ENCODE measurements around the gene MAD1L1. TPM values are rescaled to one million over a fixed set of nuclear protein-coding genes. Genes with fewer than 3 reads are reported as not detected.

The MAD1L1 gene
- total RNA-seq, 1 experiment from 2014 or later = 50.8 TPM

DNA sequence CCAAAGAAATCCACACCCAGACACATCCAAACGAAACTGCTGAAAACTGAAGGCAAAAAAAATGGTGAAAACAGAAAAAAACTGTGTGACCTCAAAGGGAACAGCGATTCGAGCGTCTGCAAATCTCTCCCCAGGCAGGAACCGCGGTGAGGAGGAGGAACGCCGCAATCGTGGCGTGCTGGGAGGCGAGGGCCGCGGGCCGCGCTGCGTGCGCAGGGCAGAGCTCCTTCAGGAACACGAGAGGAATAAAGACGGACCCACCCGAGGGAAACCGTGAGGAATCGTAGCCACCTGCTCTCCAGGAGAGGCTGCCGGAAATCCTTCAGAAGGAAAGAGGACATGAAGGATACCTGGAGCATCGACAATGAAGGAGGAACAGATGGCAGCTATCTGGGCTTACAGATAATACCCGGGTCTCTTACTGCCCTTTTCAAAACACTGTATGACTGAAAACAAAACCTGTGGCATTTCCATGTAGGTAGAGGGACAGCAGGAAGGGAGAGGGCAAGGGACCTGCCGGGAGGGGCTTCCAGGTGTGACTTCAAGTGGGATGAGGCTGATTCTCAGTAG lies 266.0 kb downstream of the MAD1L1 start:
- H4K20me1 ChIP-seq (ENCODE audit: insufficient read depth) = no peaks in the 10 kb centered on the region
- no peak for DNase-seq
- no peaks in the 10 kb centered on the region for H3K27me3 ChIP-seq (ENCODE audit: insufficient read depth, low read depth)
- H3K9me2 ChIP-seq (ENCODE audit: insufficient read depth) = no peaks in the 10 kb centered on the region
- H3K36me3 ChIP-seq (ENCODE audit: low read depth) = 0 out of 2 replicates have a peak, but pooled peaks cover 6% of the 10 kb centered on the region
- intact Hi-C loops (cut with micrococcal nuclease; ENCODE audit: unreplicated experiment) = no loop called here
- peaks cover 7% of the 10 kb centered on the region; the same call in 1 of the 2 replicates for H3F3A ChIP-seq (ENCODE audit: insufficient read depth, low read depth)
- TF ChIP-seq EZH2 (IDR thresholded peaks at IDR 0.05; ENCODE audit: low read depth) = no peak
- TF ChIP-seq, protein P1, sequence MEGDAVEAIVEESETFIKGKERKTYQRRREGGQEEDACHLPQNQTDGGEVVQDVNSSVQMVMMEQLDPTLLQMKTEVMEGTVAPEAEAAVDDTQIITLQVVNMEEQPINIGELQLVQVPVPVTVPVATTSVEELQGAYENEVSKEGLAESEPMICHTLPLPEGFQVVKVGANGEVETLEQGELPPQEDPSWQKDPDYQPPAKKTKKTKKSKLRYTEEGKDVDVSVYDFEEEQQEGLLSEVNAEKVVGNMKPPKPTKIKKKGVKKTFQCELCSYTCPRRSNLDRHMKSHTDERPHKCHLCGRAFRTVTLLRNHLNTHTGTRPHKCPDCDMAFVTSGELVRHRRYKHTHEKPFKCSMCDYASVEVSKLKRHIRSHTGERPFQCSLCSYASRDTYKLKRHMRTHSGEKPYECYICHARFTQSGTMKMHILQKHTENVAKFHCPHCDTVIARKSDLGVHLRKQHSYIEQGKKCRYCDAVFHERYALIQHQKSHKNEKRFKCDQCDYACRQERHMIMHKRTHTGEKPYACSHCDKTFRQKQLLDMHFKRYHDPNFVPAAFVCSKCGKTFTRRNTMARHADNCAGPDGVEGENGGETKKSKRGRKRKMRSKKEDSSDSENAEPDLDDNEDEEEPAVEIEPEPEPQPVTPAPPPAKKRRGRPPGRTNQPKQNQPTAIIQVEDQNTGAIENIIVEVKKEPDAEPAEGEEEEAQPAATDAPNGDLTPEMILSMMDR (conservative IDR thresholded peaks at IDR 0.05) = no peak
- H3K9me3 ChIP-seq (ENCODE audit: insufficient read depth, low read depth) = 0 out of 2 replicates have a peak, but pooled peaks cover 5% of the 10 kb centered on the region
- BruUV-seq (replicated peaks) = no TSS peak
- H3K4me3 ChIP-seq = no peak overlapping the region
- H3K4me2 ChIP-seq = no peak overlapping the region
- no peaks in the 10 kb centered on the region for H3K4me1 ChIP-seq (replicated peaks; ENCODE audit: insufficient read depth)
- no peak overlapping the region for H3K27ac ChIP-seq
- no peak overlapping the region for H2AFZ ChIP-seq
- ChIA-PET POLR2A (ENCODE audit: unreplicated experiment) (no interaction called here), CTCF (no interaction called here)
- no peaks in the 10 kb centered on the region for H3K79me2 ChIP-seq (ENCODE audit: low read depth)

DNA sequence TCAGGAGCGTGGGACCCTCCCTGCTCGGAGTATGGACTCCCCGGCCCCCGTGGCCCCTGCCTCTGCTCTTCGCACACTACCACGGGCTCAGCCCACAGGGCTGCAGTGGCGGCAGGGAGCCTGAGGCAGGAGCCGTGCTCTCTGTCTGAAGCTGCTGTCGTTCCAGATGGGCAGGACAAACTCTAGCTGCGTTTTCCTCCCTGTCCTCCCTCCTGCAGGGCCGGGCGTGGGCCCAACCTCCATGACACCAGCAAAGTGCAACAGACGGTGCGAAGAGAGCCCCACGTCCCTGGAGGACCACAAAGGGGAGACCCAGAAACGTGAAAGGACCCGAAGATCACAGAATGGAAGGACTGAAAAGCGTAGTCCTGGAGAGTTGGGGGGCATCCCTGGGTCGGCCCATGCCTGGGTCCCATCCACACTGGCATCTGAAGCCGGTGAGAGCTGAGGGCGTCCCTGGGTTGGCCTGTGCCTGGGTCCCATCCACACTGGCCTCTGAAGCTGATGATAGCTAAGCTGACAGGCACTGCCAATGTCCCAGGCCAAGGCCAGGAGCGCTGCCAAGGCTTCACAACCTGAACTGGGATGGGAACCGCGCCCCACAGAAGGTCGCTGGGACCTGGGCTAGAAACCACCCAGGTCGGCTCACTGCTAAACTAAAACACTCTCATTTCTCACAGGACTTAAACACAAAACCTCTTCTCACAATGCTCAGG lies 267.0 kb downstream of the MAD1L1 start:
- TF ChIP-seq, protein P1 (conservative IDR thresholded peaks at IDR 0.05) = no peak
- TF ChIP-seq EZH2 (IDR thresholded peaks at IDR 0.05; ENCODE audit: low read depth) = no peak
- no peak for DNase-seq
- 0 out of 2 replicates have a peak, but pooled peaks cover 6% of the 10 kb centered on the region for H3K36me3 ChIP-seq (ENCODE audit: low read depth)
- H3K4me1 ChIP-seq (replicated peaks; ENCODE audit: insufficient read depth) = no peaks in the 10 kb centered on the region
- CTCF ChIA-PET = no interaction called here
- no peaks in the 10 kb centered on the region for H3K79me2 ChIP-seq (ENCODE audit: low read depth)
- no peak overlapping the region for H2AFZ ChIP-seq
- H3F3A ChIP-seq (ENCODE audit: insufficient read depth, low read depth) = peaks cover 7% of the 10 kb centered on the region; the same call in 1 of the 2 replicates
- no TSS peak for BruUV-seq (replicated peaks)
- H3K9me3 ChIP-seq (ENCODE audit: insufficient read depth, low read depth) = 0 out of 2 replicates have a peak, but pooled peaks cover 5% of the 10 kb centered on the region
- H4K20me1 ChIP-seq (ENCODE audit: insufficient read depth) = no peaks in the 10 kb centered on the region
- intact Hi-C loops (cut with micrococcal nuclease; ENCODE audit: unreplicated experiment) = no loop called here
- POLR2A ChIA-PET (ENCODE audit: unreplicated experiment) = no interaction called here
- no peak overlapping the region for H3K4me3 ChIP-seq
- no peaks in the 10 kb centered on the region for H3K27me3 ChIP-seq (ENCODE audit: insufficient read depth, low read depth)
- no peaks in the 10 kb centered on the region for H3K9me2 ChIP-seq (ENCODE audit: insufficient read depth)
- no peak overlapping the region for H3K27ac ChIP-seq
- H3K4me2 ChIP-seq = no peak overlapping the region

DNA sequence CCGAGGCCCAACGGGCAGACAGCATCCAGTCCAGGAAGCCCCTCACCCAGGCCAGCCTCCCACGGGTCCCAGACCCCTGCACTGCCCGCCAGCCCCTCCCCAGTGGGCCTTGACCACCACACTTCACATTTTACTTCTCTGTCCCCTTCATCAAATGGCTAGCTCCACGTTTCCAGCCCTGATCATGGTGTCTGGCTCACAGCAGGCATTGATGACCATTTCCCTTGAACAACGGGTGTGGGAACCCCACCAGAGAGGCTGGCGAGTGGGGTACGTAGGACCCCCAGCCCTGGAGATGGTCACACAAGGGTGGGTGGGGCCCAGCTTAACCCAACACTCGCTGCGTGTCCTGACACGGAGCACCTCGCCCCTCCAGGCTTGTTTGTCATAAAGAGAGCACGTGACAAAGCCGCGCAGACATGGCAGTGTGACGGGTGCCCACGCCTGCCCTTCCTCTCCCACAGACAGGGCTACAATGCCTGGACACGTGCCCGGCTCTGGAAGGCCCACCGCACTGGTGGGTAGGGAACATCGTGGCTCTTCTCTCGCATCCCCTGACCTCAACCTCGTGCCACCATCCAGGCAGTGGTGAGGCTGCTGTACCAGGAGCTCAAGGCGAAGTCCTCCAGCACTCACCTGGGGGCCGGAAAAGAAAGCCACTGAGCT lies 267.7 kb downstream of the MAD1L1 start:
- ChIA-PET POLR2A (ENCODE audit: unreplicated experiment) (no interaction called here), CTCF (no interaction called here)
- Histone ChIP-seq H2AFZ (no peak overlapping the region), H3K27ac (no peak overlapping the region), H3K9me3 (ENCODE audit: insufficient read depth, low read depth) (0 out of 2 replicates have a peak, but pooled peaks cover 5% of the 10 kb centered on the region), H3K79me2 (ENCODE audit: low read depth) (no peaks in the 10 kb centered on the region), H3K36me3 (ENCODE audit: low read depth) (0 out of 2 replicates have a peak, but pooled peaks cover 6% of the 10 kb centered on the region), H3F3A (ENCODE audit: insufficient read depth, low read depth) (peaks cover 7% of the 10 kb centered on the region; the same call in 1 of the 2 replicates), H3K4me1 (replicated peaks; ENCODE audit: insufficient read depth) (no peaks in the 10 kb centered on the region), H4K20me1 (ENCODE audit: insufficient read depth) (no peaks in the 10 kb centered on the region), H3K4me2 (no peak overlapping the region), H3K4me3 (no peak overlapping the region), H3K27me3 (ENCODE audit: insufficient read depth, low read depth) (no peaks in the 10 kb centered on the region), H3K9me2 (ENCODE audit: insufficient read depth) (no peaks in the 10 kb centered on the region)
- DNase-seq = no peak
- no peak for TF ChIP-seq EZH2 (IDR thresholded peaks at IDR 0.05; ENCODE audit: low read depth)
- intact Hi-C loops (cut with micrococcal nuclease; ENCODE audit: unreplicated experiment) = no loop called here
- no TSS peak for BruUV-seq (replicated peaks)

Data from PC-9 (cell line).